Activated CD4-positive, alpha-beta T cell treated with anti-CD3 and anti-CD28 coated beads for 1 hour (primary cell): ENCODE measurements around the gene FRAT1.
"Not testable (repeated sequence)": the region's sequence is repeated elsewhere in the genome, so short reads cannot be mapped to it uniquely, and the experiment has no call there.

Experiments
- DNase-seq: peaks from one replicate; pipeline ENCODE4 v3.0.0-alpha.2; 2020

Gene FRAT1

GRCh38 chr10:97336446-97336845 lies 17.4 kb downstream of the FRAT1 start:
- DNase-seq, result no peak

GRCh38 chr10:97336942-97337831 lies 18.1 kb downstream of the FRAT1 start:
- DNase-seq, result no peak

- DNase-seq, result no peak
Observed at GRCh38 chr10:97338041-97338440, 19.0 kb downstream of the FRAT1 start.

GRCh38 chr10:97341416-97341815 lies 22.3 kb downstream of the FRAT1 start:
- no peak for DNase-seq

- DNase-seq, result not testable (repeated sequence)
Observed at GRCh38 chr10:97343664-97344063, 24.6 kb downstream of the FRAT1 start.

GRCh38 chr10:97347317-97347716 lies 28.2 kb downstream of the FRAT1 start:
- DNase-seq, result no peak

- DNase-seq, result no peak
Observed at GRCh38 chr10:97349752-97350513, 30.9 kb downstream of the FRAT1 start.

- DNase-seq, result no peak
Observed at GRCh38 chr10:97353945-97354344, 34.9 kb downstream of the FRAT1 start.

GRCh38 chr10:97355571-97355975 lies 36.5 kb downstream of the FRAT1 start:
- no peak for DNase-seq

GRCh38 chr10:97356318-97356914 lies 37.3 kb downstream of the FRAT1 start:
- DNase-seq, result no peak

GRCh38 chr10:97356918-97357317 lies 37.8 kb downstream of the FRAT1 start:
- DNase-seq, result no peak

- DNase-seq, result no peak
Observed at GRCh38 chr10:97358349-97358748, 39.3 kb downstream of the FRAT1 start.

GRCh38 chr10:97358781-97359180 lies 39.7 kb downstream of the FRAT1 start:
- no peak for DNase-seq

GRCh38 chr10:97360705-97361536 lies 41.9 kb downstream of the FRAT1 start:
- no peak for DNase-seq

GRCh38 chr10:97361537-97361901 lies 42.4 kb downstream of the FRAT1 start:
- DNase-seq, result no peak

GRCh38 chr10:97362310-97363033 lies 43.4 kb downstream of the FRAT1 start:
- no peak for DNase-seq

GRCh38 chr10:97363071-97363470 lies 44.0 kb downstream of the FRAT1 start:
- no peak for DNase-seq

GRCh38 chr10:97365761-97366351 lies 46.8 kb downstream of the FRAT1 start:
- DNase-seq, result no peak

GRCh38 chr10:97366572-97366971 lies 47.5 kb downstream of the FRAT1 start:
- DNase-seq, result no peak

- DNase-seq, result no peak
Observed at GRCh38 chr10:97367126-97367649, 48.1 kb downstream of the FRAT1 start.
